Mesendoderm (in vitro differentiated cells): ENCODE data around the gene LIMA1.

Experiments used
- DNase-seq: peaks from one replicate; pipeline ENCODE4 v3.0.0; 2013
- H2AK5ac ChIP-seq: 2 replicates; pipeline ENCODE4 v1.6.1; 2013; ENCODE audit warnings: low read length, inconsistent platforms
- H2BK120ac ChIP-seq: 2 replicates; pipeline ENCODE4 v1.6.1; 2013; ENCODE audit warnings: low read depth, mild to moderate bottlenecking, low read length, moderate library complexity, mixed read lengths
- H2BK15ac ChIP-seq: replicated peaks from 2 replicates; pipeline ENCODE4 v1.6.1; 2013; ENCODE audit warnings: low read depth, mild to moderate bottlenecking, moderate library complexity
- H2BK5ac ChIP-seq: 2 replicates; pipeline ENCODE4 v1.6.1; 2013; ENCODE audit warnings: low read length, inconsistent platforms
- H3K18ac ChIP-seq: 2 replicates; pipeline ENCODE4 v1.6.1; 2013; ENCODE audit warnings: mild to moderate bottlenecking, low read length, mixed read lengths
- H3K23ac ChIP-seq: one replicate; pipeline ENCODE4 v1.6.1; 2013; ENCODE audit warnings: low read length
- H3K27ac ChIP-seq: 2 replicates; pipeline ENCODE4 v1.5.1; 2013; ENCODE audit warnings: low read depth, mild to moderate bottlenecking, inconsistent platforms, low read length, moderate library complexity
- H3K27me3 ChIP-seq: 2 replicates; pipeline ENCODE4 v1.6.1; 2013; ENCODE audit warnings: low read length, control low read depth, mild to moderate bottlenecking, inconsistent platforms; ENCODE audit not compliant: insufficient read depth, poor library complexity
- H3K36me3 ChIP-seq: 2 replicates; pipeline ENCODE4 v1.6.1; 2013; ENCODE audit warnings: low read length, inconsistent platforms; ENCODE audit not compliant: control insufficient read depth, insufficient read depth
- H3K4ac ChIP-seq: one replicate; pipeline ENCODE4 v1.6.1; 2013; ENCODE audit warnings: low read depth, mild to moderate bottlenecking, low read length, moderate library complexity
- H3K4me1 ChIP-seq: 2 replicates; pipeline ENCODE4 v1.6.1; 2013; ENCODE audit warnings: low read depth, low read length, inconsistent platforms; ENCODE audit not compliant: control insufficient read depth
- H3K4me2 ChIP-seq: 2 replicates; pipeline ENCODE4 v1.6.1; 2013; ENCODE audit warnings: low read length
- H3K4me3 ChIP-seq: 2 replicates; pipeline ENCODE4 v1.5.1; 2013; ENCODE audit warnings: mild to moderate bottlenecking, low read length
- H3K56ac ChIP-seq: one replicate; pipeline ENCODE4 v1.6.1; 2013; ENCODE audit warnings: low read length
- H3K79me1 ChIP-seq: 2 replicates; pipeline ENCODE4 v1.6.1; 2013; ENCODE audit warnings: low read length, inconsistent platforms
- H3K79me2 ChIP-seq: 2 replicates; pipeline ENCODE4 v1.6.1; 2013; ENCODE audit warnings: mild to moderate bottlenecking, low read length; ENCODE audit not compliant: control insufficient read depth, insufficient read depth
- H3K9ac ChIP-seq: 2 replicates; pipeline ENCODE4 v1.6.1; 2013; ENCODE audit warnings: low read length, inconsistent platforms
- H4K5ac ChIP-seq: one replicate; pipeline ENCODE4 v1.6.1; 2013; ENCODE audit warnings: low read length
- H4K8ac ChIP-seq: one replicate; pipeline ENCODE4 v1.6.1; 2013; ENCODE audit warnings: low read depth, mild to moderate bottlenecking, control low read depth, low read length, moderate library complexity
- WGBS: extraction: QIAGEN DNeasy Blood & Tissue Kit; methylation state at CpG from one replicate; pipeline ENCODE4 v1.1.7; 2013; ENCODE audit warnings: low lambda C conversion rate, missing lambda C conversion rate; ENCODE audit not compliant: insufficient coverage; ENCODE audit errors: extremely low coverage; 5-methylcytosine and 5-hydroxymethylcytosine counted together

Gene LIMA1

GRCh38 chr12:50240096-50240791, 43.1 kb downstream of the LIMA1 start:
- H3K56ac ChIP-seq: peak overlapping the region; percentile 25
- no peak overlapping the region for H4K8ac ChIP-seq
- H3K23ac ChIP-seq: no peak overlapping the region
- H3K27ac ChIP-seq: no peak overlapping the region
- 100% methylated on average over 1 of the region's 7 CpGs for WGBS
- H3K4ac ChIP-seq: no peak overlapping the region
- H3K4me1 ChIP-seq: peaks cover 8% of the 10 kb centered on the region
- no peaks in the 10 kb centered on the region for H3K27me3 ChIP-seq
- no peak overlapping the region for H3K18ac ChIP-seq
- peak overlapping the region; percentile 62 for H2BK5ac ChIP-seq
- H3K9ac ChIP-seq: no peak overlapping the region
- H3K79me1 ChIP-seq: no peaks in the 10 kb centered on the region
- H2BK120ac ChIP-seq: no peak overlapping the region
- no peak overlapping the region for H3K4me3 ChIP-seq
- H3K79me2 ChIP-seq: no peaks in the 10 kb centered on the region
- H4K5ac ChIP-seq: no peak overlapping the region
- peak; percentile 48 for DNase-seq
- peak overlapping the region; percentile 14 for H2AK5ac ChIP-seq
- no peak overlapping the region for H3K4me2 ChIP-seq
- no peak overlapping the region for H2BK15ac ChIP-seq
- no peaks in the 10 kb centered on the region for H3K36me3 ChIP-seq

DNA sequence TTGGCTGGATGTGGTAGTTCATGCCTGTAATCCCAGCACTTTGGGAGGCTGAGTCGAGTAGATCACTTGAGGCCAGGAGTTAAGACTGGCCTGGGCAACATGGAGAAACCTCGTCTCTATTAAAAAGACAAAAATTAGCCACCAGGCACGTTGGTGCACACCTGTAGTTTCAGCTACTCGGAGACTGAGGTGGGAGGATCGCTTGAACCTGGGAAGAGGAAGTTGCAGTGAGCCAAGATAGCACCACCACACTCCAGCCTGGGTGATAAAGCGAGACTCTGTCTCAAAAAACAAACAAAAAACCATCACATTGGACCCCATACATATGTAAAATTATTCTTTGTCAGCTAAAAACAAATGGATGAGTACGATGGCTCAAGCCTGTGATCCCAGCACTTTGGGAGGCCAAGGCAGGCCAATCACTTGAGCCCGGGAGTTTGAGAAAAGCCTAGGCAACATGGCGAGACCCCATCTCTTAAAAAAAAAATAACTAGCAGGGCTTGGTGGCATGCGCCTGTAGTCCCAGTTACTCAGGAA, 43.9 kb downstream of the LIMA1 start:
- DNase-seq: no peak
- no CpG with 5 or more reads among the region's 10 CpGs for WGBS
- no peak overlapping the region for H3K56ac ChIP-seq

DNA sequence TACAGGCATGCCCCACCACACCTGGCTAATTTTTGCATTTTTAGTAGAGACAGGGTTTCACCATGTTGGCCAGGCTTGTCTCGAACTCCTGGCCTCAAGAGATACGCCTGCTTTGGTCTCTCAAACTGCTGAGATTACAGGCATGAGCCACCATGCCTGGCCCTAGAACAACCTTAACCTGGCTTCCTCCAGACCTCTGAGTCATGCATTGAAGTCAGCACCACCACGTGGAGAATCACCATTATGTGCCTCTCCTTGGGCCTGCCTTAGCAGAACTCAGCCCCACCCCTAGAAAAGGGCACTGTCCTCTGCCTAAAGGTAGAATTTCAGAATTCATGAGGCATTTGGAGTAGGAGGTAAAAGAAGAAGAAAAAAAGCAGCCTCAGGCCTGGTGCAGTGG, 49.0 kb downstream of the LIMA1 start:
- Histone ChIP-seq H4K5ac (no peak overlapping the region), H3K36me3 (no peaks in the 10 kb centered on the region), H2BK120ac (no peak overlapping the region), H3K56ac (no peak overlapping the region), H2BK15ac (no peak overlapping the region), H4K8ac (no peak overlapping the region), H3K4ac (no peak overlapping the region), H3K23ac (no peak overlapping the region), H3K27me3 (no peaks in the 10 kb centered on the region), H2BK5ac (no peak overlapping the region), H3K79me2 (no peaks in the 10 kb centered on the region), H3K4me2 (no peak overlapping the region), H3K4me1 (no peaks in the 10 kb centered on the region), H3K4me3 (no peak overlapping the region), H3K18ac (no peak overlapping the region), H2AK5ac (no peak overlapping the region), H3K9ac (no peak overlapping the region), H3K79me1 (no peaks in the 10 kb centered on the region), H3K27ac (no peak overlapping the region)
- WGBS: no CpG with 5 or more reads among the region's 3 CpGs
- DNase-seq: peak; percentile 63

More for the DNA sequence above, 43.9 kb downstream of the LIMA1 start:
- no peaks in the 10 kb centered on the region for H3K36me3 ChIP-seq
- no peak overlapping the region for H3K4ac ChIP-seq
- no peaks in the 10 kb centered on the region for H3K27me3 ChIP-seq
- no peak overlapping the region for H2BK120ac ChIP-seq
- no peak overlapping the region for H2BK5ac ChIP-seq
- H3K9ac ChIP-seq: no peak overlapping the region
- H2AK5ac ChIP-seq: no peak overlapping the region
- no peak overlapping the region for H3K4me3 ChIP-seq
- H3K4me2 ChIP-seq: no peak overlapping the region
- no peak overlapping the region for H4K8ac ChIP-seq
- H2BK15ac ChIP-seq: no peak overlapping the region
- no peak overlapping the region for H3K18ac ChIP-seq
- H3K27ac ChIP-seq: no peak overlapping the region
- no peaks in the 10 kb centered on the region for H3K79me2 ChIP-seq
- peaks cover 8% of the 10 kb centered on the region for H3K4me1 ChIP-seq
- H4K5ac ChIP-seq: no peak overlapping the region
- H3K79me1 ChIP-seq: no peaks in the 10 kb centered on the region
- no peak overlapping the region for H3K23ac ChIP-seq

- no peaks in the 10 kb centered on the region for H3K27me3 ChIP-seq
- WGBS: no CpG with 5 or more reads among the region's 9 CpGs
- no peak overlapping the region for H3K9ac ChIP-seq
- H4K5ac ChIP-seq: no peak overlapping the region
- no peaks in the 10 kb centered on the region for H3K79me1 ChIP-seq
- H3K4me2 ChIP-seq: no peak overlapping the region
- no peak overlapping the region for H3K4me3 ChIP-seq
- no peaks in the 10 kb centered on the region for H3K79me2 ChIP-seq
- H3K18ac ChIP-seq: no peak overlapping the region
- no peaks in the 10 kb centered on the region for H3K36me3 ChIP-seq
- H2AK5ac ChIP-seq: no peak overlapping the region
- H2BK15ac ChIP-seq: no peak overlapping the region
- DNase-seq: peak; percentile 91
- no peak overlapping the region for H4K8ac ChIP-seq
- no peak overlapping the region for H3K56ac ChIP-seq
- H3K27ac ChIP-seq: no peak overlapping the region
- H2BK5ac ChIP-seq: no peak overlapping the region
- H2BK120ac ChIP-seq: no peak overlapping the region
- H3K4ac ChIP-seq: no peak overlapping the region
- H3K23ac ChIP-seq: no peak overlapping the region
- no peaks in the 10 kb centered on the region for H3K4me1 ChIP-seq
Observed at GRCh38 chr12:50232771-50233209, 50.5 kb downstream of the LIMA1 start.

DNA sequence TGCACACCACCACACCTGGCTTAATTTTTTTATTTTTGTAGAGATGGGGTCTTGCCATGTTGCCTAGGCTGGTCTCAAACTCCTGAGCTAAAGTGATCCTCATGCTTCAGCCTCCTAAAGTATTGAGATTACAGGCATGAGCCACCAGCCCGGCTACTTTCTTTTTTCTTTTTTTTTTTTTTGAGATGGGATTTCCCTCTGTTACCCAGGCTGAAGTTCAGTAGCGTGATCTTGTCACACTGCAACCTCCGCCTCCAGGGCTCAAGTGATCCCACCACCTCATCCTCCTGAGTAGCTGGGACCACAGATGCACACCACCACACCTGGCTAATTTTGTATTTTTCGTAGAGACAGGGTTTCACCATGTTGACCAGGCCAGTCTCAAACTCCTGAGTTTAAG, 51.1 kb downstream of the LIMA1 start:
- Histone ChIP-seq H3K4ac (no peak overlapping the region), H3K27ac (no peak overlapping the region), H2BK5ac (no peak overlapping the region), H2AK5ac (no peak overlapping the region), H2BK120ac (no peak overlapping the region), H3K56ac (no peak overlapping the region), H3K79me1 (no peaks in the 10 kb centered on the region), H3K9ac (no peak overlapping the region), H2BK15ac (no peak overlapping the region), H3K18ac (no peak overlapping the region), H4K5ac (no peak overlapping the region), H3K4me2 (no peak overlapping the region), H3K4me1 (no peaks in the 10 kb centered on the region), H3K79me2 (no peaks in the 10 kb centered on the region), H3K36me3 (no peaks in the 10 kb centered on the region), H4K8ac (no peak overlapping the region), H3K23ac (no peak overlapping the region), H3K27me3 (no peaks in the 10 kb centered on the region), H3K4me3 (no peak overlapping the region)
- DNase-seq: no peak
- no CpG with 5 or more reads among the region's 4 CpGs for WGBS

GRCh38 chr12:50231346-50231745, 52.0 kb downstream of the LIMA1 start:
- Histone ChIP-seq H2AK5ac (no peak overlapping the region), H3K79me1 (no peaks in the 10 kb centered on the region), H3K36me3 (no peaks in the 10 kb centered on the region), H3K56ac (no peak overlapping the region), H3K23ac (no peak overlapping the region), H3K4me1 (no peaks in the 10 kb centered on the region), H3K18ac (peak overlapping the region; percentile 41), H2BK15ac (no peak overlapping the region), H3K27me3 (no peaks in the 10 kb centered on the region), H4K5ac (no peak overlapping the region), H3K4ac (no peak overlapping the region), H4K8ac (no peak overlapping the region), H3K4me2 (no peak overlapping the region), H2BK5ac (no peak overlapping the region), H3K27ac (no peak overlapping the region), H3K79me2 (no peaks in the 10 kb centered on the region), H3K4me3 (no peak overlapping the region), H3K9ac (no peak overlapping the region), H2BK120ac (no peak overlapping the region)
- no peak for DNase-seq
